ENCODE measurements around the gene TNFSF8. TPM values are rescaled to one million over a fixed set of nuclear protein-coding genes. Genes with fewer than 3 reads are reported as not detected.

TNFSF8 gene
- total and polyA plus RNA-seq, 2 of the 8 experiments (the other 6 are each of a cell fraction or from before 2014, with no cell fraction given) = not detected

DNA sequence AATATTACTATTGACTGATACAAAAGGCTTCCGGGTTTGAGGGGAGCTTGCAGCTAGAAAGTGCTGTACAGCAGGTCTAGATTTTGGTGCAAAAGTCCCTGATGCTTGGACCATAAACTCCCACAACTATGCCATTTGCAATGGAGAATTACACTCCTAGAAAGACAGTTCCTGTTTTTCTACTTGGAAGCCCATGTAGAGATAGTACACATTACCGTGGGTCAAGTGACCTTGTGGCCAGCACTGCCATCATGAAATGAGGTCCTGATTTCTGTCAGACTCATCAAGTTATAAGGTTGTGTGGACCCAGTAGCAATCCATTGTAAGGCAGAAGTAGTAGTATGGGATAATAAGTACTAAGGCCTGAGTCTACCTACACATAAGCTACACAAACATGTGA is 42.8 kb upstream of the TNFSF8 start:
- Histone ChIP-seq H3K27ac (ENCODE audit: low read depth, low read length) (no peak overlapping the region), H2AFZ (ENCODE audit: low read length) (no peak overlapping the region), H3K23me2 (ENCODE audit: low read depth, low read length) (no peaks in the 10 kb centered on the region), H3K4me3 (ENCODE audit: extremely low read depth in 1 of 4, insufficient read depth in 2 of 4, low read depth in 3 of 4, low read length in 4 of 4) (no peak overlapping the region), H3K79me1 (ENCODE audit: low read depth, low read length) (no peaks in the 10 kb centered on the region), H3K4me1 (replicated peaks in 1 of 4; ENCODE audit: control insufficient read depth in 3 of 4, insufficient read depth in 4 of 4, low read length in 3 of 4) (no peaks in the 10 kb centered on the region), H4K8ac (ENCODE audit: extremely low read depth, insufficient read depth, low read length) (no peak overlapping the region), H3K79me2 (ENCODE audit: control insufficient read depth in 1 of 2, insufficient read depth in 2 of 2, low read length in 2 of 2) (no peaks in the 10 kb centered on the region), H4K91ac (replicated peaks; ENCODE audit: insufficient read length, low read length) (no peak overlapping the region), H3K27me3 (replicated peaks in 1 of 4; ENCODE audit: control insufficient read depth in 3 of 4, extremely low read depth in 1 of 4, insufficient read depth in 3 of 4, low read length in 3 of 4) (no peaks in the 10 kb centered on the region), H2BK5ac (ENCODE audit: low read depth, low read length) (no peak overlapping the region), H3K36me3 (ENCODE audit: control insufficient read depth in 2 of 4, insufficient read depth in 4 of 4, low read length in 3 of 4) (no peaks in the 10 kb centered on the region), H3K9ac (replicated peaks in 1 of 4; ENCODE audit: extremely low read depth in 1 of 4, low read depth in 3 of 4, low read length in 3 of 4) (no peak overlapping the region), H3K23ac (ENCODE audit: insufficient read length) (no peak overlapping the region), H3K4me2 (ENCODE audit: insufficient read depth in 1 of 2, low read depth in 2 of 2, low read length in 2 of 2) (no peak overlapping the region), H3K9me3 (ENCODE audit: insufficient read depth in 2 of 2, low read depth in 1 of 2, low read length in 1 of 2) (no peaks in the 10 kb centered on the region), H3K4ac (replicated peaks; ENCODE audit: insufficient read length, low read depth, low read length) (no peak overlapping the region), H4K5ac (ENCODE audit: insufficient read length, low read depth, low read length) (no peak overlapping the region), H2AK5ac (ENCODE audit: low read depth, low read length) (no peak overlapping the region), H4K20me1 (replicated peaks in 1 of 2; ENCODE audit: control insufficient read depth in 1 of 2, insufficient read depth in 2 of 2, low read length in 2 of 2) (peaks cover 0 to 2% of the 10 kb centered on the region in 2 experiments), H2BK12ac (ENCODE audit: low read depth, low read length) (no peak overlapping the region), H3K56ac (replicated peaks; ENCODE audit: insufficient read length, low read depth, low read length) (no peak overlapping the region), H2BK15ac (ENCODE audit: low read length) (no peak overlapping the region), H2BK20ac (ENCODE audit: low read length) (no peak overlapping the region), H3K18ac (ENCODE audit: extremely low read depth, low read length) (no peak overlapping the region), H3K14ac (ENCODE audit: insufficient read length) (no peak overlapping the region), H2BK120ac (replicated peaks; ENCODE audit: low read depth, low read length) (no peak overlapping the region)
- DNase-seq (ENCODE audit: low read depth in 1 of 2, low spot score in 2 of 2) (no peak), FAIRE-seq (no peak)
- ChIA-PET CTCF (ENCODE audit: partially characterized antibody) (interaction anchor here (0.9 kb wide), 2 partner anchors 13 to 59 kb away, joined by 3 read pairs; no protein-coding TSS in a partner anchor), POLR2A (ENCODE audit: partially characterized antibody) (no interaction called here)
- 89% methylated on average over 2 of the region's 2 CpGs; no CpG with 5 or more reads in 1 of the 2 experiments for WGBS, 2 experiments (ENCODE audit: extremely low coverage in 1 of 2, insufficient coverage in 1 of 2, insufficient read length in 1 of 2, insufficient replicate concordance in 2 of 2, low coverage in 1 of 2, low lambda C conversion rate in 2 of 2, missing lambda C conversion rate in 1 of 2)
- TF ChIP-seq, protein P1, sequence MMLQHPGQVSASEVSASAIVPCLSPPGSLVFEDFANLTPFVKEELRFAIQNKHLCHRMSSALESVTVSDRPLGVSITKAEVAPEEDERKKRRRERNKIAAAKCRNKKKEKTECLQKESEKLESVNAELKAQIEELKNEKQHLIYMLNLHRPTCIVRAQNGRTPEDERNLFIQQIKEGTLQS (IDR thresholded peaks at IDR 0.05; ENCODE audit: insufficient read depth, low read depth, low read length) = no peak
- TF ChIP-seq EZH2 (IDR thresholded peaks at IDR 0.05; ENCODE audit: low read depth, low read length, severe bottlenecking) = no peak
- no peak for TF ChIP-seq FOSL1 (IDR thresholded peaks at IDR 0.05; ENCODE audit: insufficient read depth, low read depth, low read length)
- TF ChIP-seq CBX8 (IDR thresholded peaks at IDR 0.05; ENCODE audit: borderline replicate concordance, low read depth, low read length) = no peak
- TF ChIP-seq GTF2F1 (IDR thresholded peaks at IDR 0.05; ENCODE audit: borderline replicate concordance, low read depth, low read length) = no peak
- no peak for TF ChIP-seq CTBP2 (IDR thresholded peaks at IDR 0.05; ENCODE audit: borderline replicate concordance, insufficient read depth, insufficient read length, low read length)
- no peak for TF ChIP-seq CHD2 (IDR thresholded peaks at IDR 0.05; ENCODE audit: low read length)
- TF ChIP-seq TCF12 (IDR thresholded peaks at IDR 0.05; ENCODE audit: low read depth, low read length) = no peak
- TF ChIP-seq TBP (IDR thresholded peaks at IDR 0.05; ENCODE audit: low read depth, low read length) = no peak
- no peak for TF ChIP-seq SP2 (IDR thresholded peaks at IDR 0.05; ENCODE audit: low read length)

Measured in H1 (cell line).